H1 (cell line): Measurements from ENCODE around the gene SPDYE6.

Experiments
- CHD1 ChIP-seq: IDR thresholded peaks from 2 replicates; pipeline ENCODE4 v1.6.1; 2012; ENCODE audit warnings: low read depth, low read length, improper control_type of control experiment
- CTCF ChIP-seq, 3 experiments: IDR thresholded peaks; 1 replicate in 2 of 3; 2 replicates in 1 of 3; pipeline versions ENCODE4 v1.5.1 to v1.6.1; 2011; ENCODE audit warnings: low read length in 3 of 3, mild to moderate bottlenecking in 3 of 3, inconsistent platforms in 2 of 3, low read depth in 1 of 3, moderate library complexity in 1 of 3; ENCODE audit not compliant: insufficient read depth in 1 of 3; ENCODE audit errors: control extremely low read depth in 1 of 3
- EZH2 ChIP-seq: fragments of 200-600 bp; sonication (generic); IDR thresholded peaks from 2 replicates; pipeline ENCODE4 v1.7.1; 2012; ENCODE audit warnings: low read depth, mild to moderate bottlenecking, moderate library complexity, low read length, inconsistent platforms; ENCODE audit not compliant: severe bottlenecking
- POLR2AphosphoS5 ChIP-seq: IDR thresholded peaks from 2 replicates; pipeline ENCODE4 v1.6.1; 2011; ENCODE audit warnings: low read depth, low read length
- RNF2 ChIP-seq: fragments of 200-900, 300-1000 bp; sonication (generic); IDR thresholded peaks from 2 replicates; pipeline ENCODE4 v1.7.1; 2016; ENCODE audit warnings: borderline replicate concordance, low read depth, mild to moderate bottlenecking, antibody characterized with exemption, low read length; ENCODE audit not compliant: poor library complexity, severe bottlenecking; ENCODE audit errors: missing control alignments
- ZNF274 ChIP-seq: IDR thresholded peaks from 2 replicates; pipeline ENCODE4 v1.7.0; 2012; ENCODE audit warnings: low read length, borderline replicate concordance; ENCODE audit errors: extremely low read depth

DNA sequence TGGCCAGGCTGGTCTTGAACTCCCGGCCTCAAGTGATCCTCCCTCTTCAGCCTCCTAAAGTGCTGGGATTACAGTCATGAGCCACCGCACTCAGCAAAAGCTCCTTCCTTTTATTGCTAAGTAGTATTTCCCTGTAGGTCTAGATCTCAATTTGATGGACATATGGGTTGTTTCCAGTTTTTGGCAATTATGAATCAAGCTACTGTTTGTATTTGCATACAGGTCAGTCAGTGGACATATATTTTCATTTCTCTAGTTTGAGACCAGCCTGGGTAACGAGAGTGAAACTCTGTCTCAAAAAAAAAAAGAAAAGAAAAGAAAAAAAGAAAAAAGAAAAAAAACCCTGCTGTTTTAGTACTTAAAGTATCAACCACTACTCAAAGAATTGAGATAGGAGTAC, 33.6 kb upstream of the SPDYE6 start:
- no peak for TF ChIP-seq EZH2
- TF ChIP-seq CTCF (IDR thresholded peaks at IDR 0.05; ENCODE audit: control extremely low read depth in 1 of 3, insufficient read depth in 1 of 3, low read depth in 1 of 3, low read length in 3 of 3) = no peak
- no peak for TF ChIP-seq POLR2AphosphoS5
- no peak for TF ChIP-seq CHD1
- TF ChIP-seq RNF2 = no peak
- TF ChIP-seq ZNF274 = no peak
